ENCODE results near the gene ACTL7B.

- TF ChIP-seq CTCF (IDR thresholded peaks at IDR 0.05) (no peak), POLR2A (IDR thresholded peaks at IDR 0.05) (no peak)
Observed at GRCh38 chr9:108860354-108860753, 4.6 kb upstream of the ACTL7B start.

Data from suprapubic skin (tissue), 3 donors.